NCI-H526 treated with DMSO at 0.1 percent for 48 hours (cell line): ENCODE data around the gene HNF4A.

Experiments used
- DNase-seq: peaks from one replicate; lab custom pipeline; 2025; lab: John Stamatoyannopoulos, UW

Gene HNF4A

GRCh38 chr20:44392088-44392775, 36.7 kb downstream of the HNF4A start:
- DNase-seq: no peak

- no peak for DNase-seq
Measured at GRCh38 chr20:44392776-44393607, 37.5 kb downstream of the HNF4A start.

- DNase-seq: no peak
Measured at GRCh38 chr20:44393608-44394451, 38.3 kb downstream of the HNF4A start.

GRCh38 chr20:44394452-44394701, 38.9 kb downstream of the HNF4A start:
- DNase-seq: no peak

- no peak for DNase-seq
Measured at GRCh38 chr20:44394702-44395460, 39.4 kb downstream of the HNF4A start.

- DNase-seq: no peak
Measured at GRCh38 chr20:44395461-44396340, 40.2 kb downstream of the HNF4A start.

- DNase-seq: no peak
Measured at GRCh38 chr20:44396369-44397130, 41.1 kb downstream of the HNF4A start.

GRCh38 chr20:44398335-44398734, 42.8 kb downstream of the HNF4A start:
- DNase-seq: no peak

GRCh38 chr20:44399446-44399845, 43.9 kb downstream of the HNF4A start:
- DNase-seq: no peak

- DNase-seq: no peak
Measured at GRCh38 chr20:44400671-44400969, 45.1 kb downstream of the HNF4A start.

GRCh38 chr20:44400970-44401769, 45.7 kb downstream of the HNF4A start:
- no peak for DNase-seq

- DNase-seq: no peak
Measured at GRCh38 chr20:44401770-44402390, 46.4 kb downstream of the HNF4A start.

- no peak for DNase-seq
Measured at GRCh38 chr20:44402391-44403193, 47.1 kb downstream of the HNF4A start.

- DNase-seq: no peak
Measured at GRCh38 chr20:44403194-44404112, 48.0 kb downstream of the HNF4A start.

- DNase-seq: no peak
Measured at GRCh38 chr20:44404204-44405181, 49.0 kb downstream of the HNF4A start.

GRCh38 chr20:44405257-44405656, 49.8 kb downstream of the HNF4A start:
- no peak for DNase-seq
